IMR-90 (cell line): ENCODE results near the gene EIF3K. TPM values are rescaled to one million over a fixed set of nuclear protein-coding genes. Genes with fewer than 3 reads are reported as not detected.

ENCODE experiments used
- ATAC-seq: fragments of 200-7000 bp; cut with Tn5 transposase; 2 replicates; pipeline ENCODE4 v1.9.1; 2020; ENCODE audit warnings: low read depth, mild to moderate bottlenecking, moderate library complexity
- BruUV-seq: library from RNA; stranded (reverse); fragments of 400-500 nt; replicated peaks from 2 replicates; lab custom pipeline; 2021; lab: Mats Ljungman, UMichigan
- CTCF ChIA-PET: fragments of 300-600 bp; formaldehyde crosslinking; extraction: SDS; loops from one replicate; lab custom pipeline; 2021; ENCODE audit warnings: antibody characterized with exemption; lab: Yijun Ruan, JAX
- POLR2A ChIA-PET: fragments of 300-600 bp; sonication (Branson Sonifier 250); formaldehyde crosslinking; loops from one replicate; lab custom pipeline; 2022; ENCODE audit warnings: antibody characterized with exemption; ENCODE audit not compliant: unreplicated experiment; lab: Charles Lee
- DNase-seq: peaks from one replicate; pipeline ENCODE4 v3.0.0; 2013
- H2AFZ ChIP-seq: replicated peaks from 2 replicates; pipeline ENCODE3; 2013; ENCODE audit warnings: low read length, mild to moderate bottlenecking; ENCODE audit not compliant: poor library complexity
- H2AK5ac ChIP-seq: 2 replicates; pipeline ENCODE4 v1.6.1; 2013; ENCODE audit warnings: low read depth, low read length, inconsistent platforms
- H2AK9ac ChIP-seq: replicated peaks from 2 replicates; pipeline ENCODE3; 2013; ENCODE audit warnings: mild to moderate bottlenecking, low read depth, low read length, moderate library complexity; ENCODE audit not compliant: poor library complexity
- H2BK120ac ChIP-seq: 2 replicates; pipeline ENCODE4 v1.6.1; 2013; ENCODE audit warnings: low read depth, low read length, inconsistent platforms
- H2BK15ac ChIP-seq: 3 replicates; pipeline ENCODE4 v1.6.1; 2013; ENCODE audit warnings: low read depth, low read length, inconsistent platforms
- H2BK20ac ChIP-seq: 2 replicates; pipeline ENCODE4 v1.6.1; 2013; ENCODE audit warnings: low read depth, mild to moderate bottlenecking, inconsistent platforms, low read length, moderate library complexity
- H2BK5ac ChIP-seq: 2 replicates; pipeline ENCODE4 v1.6.1; 2013; ENCODE audit warnings: mild to moderate bottlenecking, low read depth, low read length, inconsistent platforms; ENCODE audit not compliant: poor library complexity, severe bottlenecking
- H3K14ac ChIP-seq: replicated peaks from 2 replicates; pipeline ENCODE4 v1.6.1; 2013; ENCODE audit warnings: low read depth, low read length, inconsistent platforms
- H3K18ac ChIP-seq: 2 replicates; pipeline ENCODE4 v1.6.1; 2013; ENCODE audit warnings: low read depth, low read length, control low read depth
- H3K23ac ChIP-seq: 2 replicates; pipeline ENCODE4 v1.6.1; 2013; ENCODE audit warnings: low read depth, low read length, inconsistent platforms
- H3K27ac ChIP-seq: 2 replicates; pipeline ENCODE4 v1.5.1; 2013; ENCODE audit warnings: mild to moderate bottlenecking, control low read depth, low read length; ENCODE audit not compliant: insufficient read depth
- H3K27me3 ChIP-seq: 2 replicates; pipeline ENCODE4 v1.6.1; 2013; ENCODE audit warnings: low read length; ENCODE audit not compliant: control insufficient read depth, insufficient read depth
- H3K36me3 ChIP-seq: 2 replicates; pipeline ENCODE4 v1.6.1; 2013; ENCODE audit warnings: low read length, mixed read lengths; ENCODE audit not compliant: control insufficient read depth, insufficient read depth
- H3K4ac ChIP-seq: 2 replicates; pipeline ENCODE4 v1.6.1; 2013; ENCODE audit warnings: low read depth, low read length, inconsistent platforms
- H3K4me1 ChIP-seq: 2 replicates; pipeline ENCODE4 v1.6.1; 2013; ENCODE audit warnings: low read length, mixed read lengths; ENCODE audit not compliant: control insufficient read depth, insufficient read depth
- H3K4me2 ChIP-seq: 2 replicates; pipeline ENCODE4 v1.6.1; 2013; ENCODE audit warnings: low read depth, mild to moderate bottlenecking, control low read depth, low read length, moderate library complexity
- H3K4me3 ChIP-seq: 2 replicates; pipeline ENCODE4 v1.5.1; 2013; ENCODE audit warnings: low read depth, mild to moderate bottlenecking, control low read depth, low read length, moderate library complexity; ENCODE audit not compliant: insufficient read depth
- H3K56ac ChIP-seq: 2 replicates; pipeline ENCODE4 v1.6.1; 2013; ENCODE audit warnings: low read length, inconsistent platforms; ENCODE audit not compliant: insufficient read depth; ENCODE audit errors: extremely low read depth
- H3K79me1 ChIP-seq, 2 experiments: 2 replicates each; pipeline ENCODE4 v1.6.1; 2013; ENCODE audit warnings: low read length in 2 of 2, inconsistent platforms in 1 of 2, low read depth in 1 of 2
- H3K9ac ChIP-seq: 2 replicates; pipeline ENCODE4 v1.6.1; 2013; ENCODE audit warnings: low read depth, low read length, control low read depth
- H3K9me1 ChIP-seq: 2 replicates; pipeline ENCODE4 v1.6.1; 2013; ENCODE audit warnings: low read length, inconsistent platforms; ENCODE audit not compliant: insufficient read depth
- H3K9me3 ChIP-seq: 2 replicates; pipeline ENCODE4 v1.6.1; 2013; ENCODE audit warnings: low read length; ENCODE audit not compliant: control insufficient read depth, insufficient read depth
- H4K20me1 ChIP-seq: 2 replicates; pipeline ENCODE4 v1.6.1; 2013; ENCODE audit warnings: low read length, inconsistent platforms; ENCODE audit not compliant: insufficient read depth
- H4K5ac ChIP-seq: 2 replicates; pipeline ENCODE4 v1.6.1; 2013; ENCODE audit warnings: mild to moderate bottlenecking, low read depth, low read length, control low read depth
- H4K8ac ChIP-seq, 2 experiments: 2 replicates each; pipeline ENCODE4 v1.6.1; 2013; ENCODE audit warnings: low read depth in 2 of 2, low read length in 2 of 2, control low read depth in 1 of 2, inconsistent platforms in 1 of 2
- H4K91ac ChIP-seq: 2 replicates; pipeline ENCODE4 v1.6.1; 2013; ENCODE audit warnings: low read depth, low read length, inconsistent platforms; ENCODE audit not compliant: insufficient read depth
- BHLHE40 ChIP-seq: fragments of 150-350 bp; IDR thresholded peaks from 2 replicates; pipeline ENCODE4 v1.6.1; 2016; ENCODE audit warnings: mild to moderate bottlenecking, low read depth, low read length
- MAFK ChIP-seq: IDR thresholded peaks from 2 replicates; pipeline ENCODE4 v1.6.1; 2012; ENCODE audit warnings: low read depth, low read length, improper control_type of control experiment
- MXI1 ChIP-seq: IDR thresholded peaks from 2 replicates; pipeline ENCODE4 v1.6.1; 2012; ENCODE audit warnings: low read depth, mild to moderate bottlenecking, low read length, moderate library complexity, borderline replicate concordance
- RAD21 ChIP-seq: IDR thresholded peaks from 2 replicates; pipeline ENCODE4 v1.6.1; 2012; ENCODE audit warnings: low read length, improper control_type of control experiment
- WGBS, 2 experiments: methylation state at CpG; one replicate each; pipeline versions ENCODE4 v1.1.5 to v1.1.7; 2013; ENCODE audit warnings: missing lambda C conversion rate in 2 of 2; ENCODE audit not compliant: insufficient read length in 1 of 2; ENCODE audit errors: extremely low coverage in 2 of 2; 5-methylcytosine and 5-hydroxymethylcytosine counted together
- dilution Hi-C: fragments of 300-500 bp; cut with HindIII; formaldehyde crosslinking; loops from one replicate; pipeline ENCODE4 v1.14.3; 2018; ENCODE audit warnings: low sequenced_read_pairs; ENCODE audit not compliant: unreplicated experiment
- in situ Hi-C: fragments of 300-500 bp; cut with MboI; formaldehyde crosslinking; loops from 3 replicates; pipeline ENCODE4 v1.14.3; 2019; ENCODE audit warnings: low sequenced_read_pairs, inconsistent platforms, mixed read lengths
- intact Hi-C: fragments of 100-400 bp; cut with micrococcal nuclease; formaldehyde crosslinking; loops from 2 replicates; pipeline ENCODE4 v1.10.0; 2022
- polyA plus RNA-seq, 3 experiments: library from polyadenylated mRNA; depleted of rRNA; stranded (reverse); fragments of >200 nt; gene quantifications; 2 replicates each; pipeline ENCODE4 v1.2.3, GENCODE V29; 2012; ENCODE audit warnings: low replicate concordance in 1 of 3
- total RNA-seq: library from RNA; depleted of rRNA; stranded (reverse); fragments of >200 nt; gene quantifications from 2 replicates; pipeline ENCODE4 v1.2.3, GENCODE V29; 2012

The EIF3K gene
- total and polyA plus RNA-seq, 2 of the 4 experiments (the other 2 are of a cell fraction), result 575 to 1,137 TPM

DNA sequence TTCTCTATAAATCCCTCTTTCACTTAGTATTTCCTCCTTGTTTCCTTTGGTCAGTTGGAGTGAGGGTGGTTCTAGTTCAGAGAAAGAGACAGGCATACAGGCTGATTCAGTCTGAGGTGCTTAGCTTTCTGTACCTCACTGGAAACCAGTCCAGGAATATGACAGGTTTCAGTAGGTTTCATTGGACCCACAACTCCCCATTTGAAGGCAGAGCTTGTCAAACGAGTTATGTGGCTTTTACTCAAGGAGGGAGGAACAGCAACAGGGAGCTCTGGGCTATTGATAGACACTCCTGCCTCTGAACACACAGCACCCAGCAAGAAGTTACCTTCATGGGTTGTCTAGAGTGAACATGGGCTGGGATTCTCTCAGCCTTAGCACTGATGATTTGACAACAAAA, 43.0 kb downstream of the EIF3K start:
- H4K20me1 ChIP-seq, result peaks cover 54% of the 10 kb centered on the region
- no CpG with 5 or more reads among the region's 1 CpG for WGBS, 2 experiments
- peaks cover 55% of the 10 kb centered on the region for H3K4me1 ChIP-seq
- peak overlapping the region; percentile 21 to 72; a peak in 2 of 4 replicates for H4K8ac ChIP-seq
- H4K5ac ChIP-seq, result no peak overlapping the region
- peak overlapping the region; percentile 30; the same call in 1 of the 2 replicates for H4K91ac ChIP-seq
- H3K4ac ChIP-seq, result peak overlapping the region; percentile 54
- no peak overlapping the region for H3K4me3 ChIP-seq
- H3K27ac ChIP-seq, result peak overlapping the region; percentile 20; the same call in 1 of the 2 replicates
- 0 out of 2 replicates have a peak overlapping the region, but pooled peaks have one; percentile 2 for H3K9ac ChIP-seq
- DNase-seq (no peak), ATAC-seq (no peak)
- TF ChIP-seq MXI1, result no peak
- no peak for TF ChIP-seq MAFK
- no peak for TF ChIP-seq RAD21
- no peak for TF ChIP-seq BHLHE40
- H2BK20ac ChIP-seq, result peak overlapping the region; percentile 27
- H2AK5ac ChIP-seq, result peak overlapping the region; percentile 2; the same call in 1 of the 2 replicates
- H3K56ac ChIP-seq, result no peak overlapping the region
- H2BK5ac ChIP-seq, result peak overlapping the region; percentile 61
- peak overlapping the region; percentile 6; the same call in 1 of the 2 replicates for H3K18ac ChIP-seq
- H2AFZ ChIP-seq, result no peak overlapping the region
- H3K9me3 ChIP-seq, result no peaks in the 10 kb centered on the region
- peak overlapping the region; percentile 72 for H3K23ac ChIP-seq
- intact Hi-C loops, result no loop called here
- no peaks in the 10 kb centered on the region for H3K27me3 ChIP-seq
- H3K4me2 ChIP-seq, result no peak overlapping the region
- ChIA-PET POLR2A (interaction anchor here (0.5 kb wide), 1 partner anchor 13 kb away, joined by 3 read pairs; no protein-coding TSS in a partner anchor), CTCF (no interaction called here)
- H2BK15ac ChIP-seq, result peak overlapping the region; percentile 40; the same call in 2 of the 3 replicates
- H3K14ac ChIP-seq, result peak overlapping the region; percentile 86
- peak overlapping the region; percentile 38 for H2BK120ac ChIP-seq
- dilution Hi-C loops, result no loop called here
- H3K9me1 ChIP-seq, result peaks cover 48% of the 10 kb centered on the region
- in situ Hi-C loops, result no loop called here
- peaks cover 13% of the 10 kb centered on the region for H3K36me3 ChIP-seq
- no peak overlapping the region for H2AK9ac ChIP-seq
- BruUV-seq, result no TSS peak
- H3K79me1 ChIP-seq, result peaks cover 5 to 67% of the 10 kb centered on the region in 2 experiments; a peak in 3 of 4 replicates
